Measurements from ENCODE around the gene ERCC2.

ERCC2 gene

DNA sequence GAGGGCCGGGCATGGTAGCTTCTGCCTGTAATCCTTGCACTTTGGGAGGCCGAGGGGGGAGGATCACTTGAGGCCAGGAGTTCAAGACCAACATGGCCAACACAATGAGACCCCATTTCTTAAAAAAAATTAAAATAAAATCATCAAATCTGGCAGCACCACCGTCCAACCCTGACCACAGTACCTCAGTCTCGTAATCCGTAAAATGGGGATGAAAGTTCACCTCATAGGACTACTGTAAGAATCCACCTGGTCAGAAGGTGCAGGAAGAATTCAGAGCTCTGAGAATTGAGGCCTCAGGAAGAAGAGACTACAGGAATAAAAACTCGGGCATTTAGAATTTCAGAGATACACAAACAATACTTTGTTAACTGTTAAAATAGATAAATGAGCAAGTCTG, 31.4 kb upstream of the ERCC2 start:
- DNase-seq (ENCODE audit: low read depth in 2 of 2), result no peak

DNA sequence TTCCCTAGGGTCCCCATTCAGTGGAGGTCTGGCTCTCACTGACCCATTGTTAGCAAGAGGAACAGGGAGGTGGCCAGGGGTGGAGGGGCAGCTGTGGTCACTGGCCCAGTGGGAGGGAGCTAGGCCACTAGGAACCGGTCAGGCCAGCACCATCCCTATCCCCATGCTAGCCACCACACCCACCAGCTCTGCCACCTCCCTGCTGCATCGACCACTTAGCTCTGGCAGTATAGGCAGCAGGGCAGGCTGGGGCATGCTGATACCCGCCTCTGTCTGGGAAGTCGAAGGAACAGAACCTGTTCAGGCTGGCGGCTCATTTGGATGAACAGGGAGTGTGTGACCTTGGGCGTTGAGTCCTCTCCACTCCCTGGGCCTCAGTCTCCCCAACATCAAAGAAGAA, 29.8 kb upstream of the ERCC2 start:
- DNase-seq (ENCODE audit: low read depth in 2 of 2), result no peak

GRCh38 chr19:45395821-45396617, 25.6 kb upstream of the ERCC2 start:
- no peak for DNase-seq (ENCODE audit: low read depth in 2 of 2)

- no peak for DNase-seq (ENCODE audit: low read depth in 2 of 2)
Measured at GRCh38 chr19:45391871-45392665, 21.7 kb upstream of the ERCC2 start.

DNA sequence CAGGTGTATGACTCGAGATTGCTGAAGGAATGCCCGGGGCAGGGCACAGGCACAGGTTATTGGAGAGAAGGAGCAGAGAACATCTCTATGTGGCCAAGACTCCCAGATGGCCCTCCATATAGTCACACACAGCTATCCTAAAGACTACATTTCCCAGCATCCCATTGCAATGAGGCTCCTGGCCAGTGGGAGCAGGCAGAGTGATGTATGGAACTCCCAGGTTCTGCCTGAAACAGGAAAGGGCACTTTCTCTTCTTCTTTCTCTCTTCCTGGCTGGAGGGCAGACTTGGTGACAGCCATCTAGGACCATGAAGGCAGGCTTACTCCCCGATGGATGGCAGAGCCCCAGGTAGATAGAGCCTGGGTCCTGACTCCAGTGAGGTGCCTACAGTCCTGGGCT, 21.0 kb upstream of the ERCC2 start:
- no peak for DNase-seq (ENCODE audit: low read depth in 2 of 2)

- no peak for DNase-seq (ENCODE audit: low read depth in 2 of 2)
Measured at GRCh38 chr19:45385392-45386221, 15.2 kb upstream of the ERCC2 start.

GRCh38 chr19:45382426-45382825, 12.1 kb upstream of the ERCC2 start:
- DNase-seq (ENCODE audit: low read depth in 2 of 2), result no peak

DNA sequence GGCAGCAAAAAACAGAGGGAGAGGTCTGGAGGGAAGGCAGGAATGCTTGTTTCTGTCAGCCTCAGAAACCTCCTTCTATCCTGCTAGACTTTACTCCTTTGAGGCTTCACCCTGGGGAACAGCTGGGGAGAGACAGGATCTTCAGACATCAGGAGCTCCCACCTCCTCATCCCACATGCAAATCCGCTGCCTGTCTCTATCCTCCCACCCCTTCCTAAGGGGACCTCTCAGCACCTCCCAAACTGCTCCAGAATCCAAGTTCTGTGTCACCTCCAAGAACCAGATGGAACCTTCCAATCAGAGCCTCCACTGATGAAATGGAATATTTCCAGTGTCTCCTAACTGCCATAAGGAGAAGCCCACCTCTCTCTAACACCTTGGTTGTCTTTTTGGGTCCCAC, 9.7 kb upstream of the ERCC2 start:
- DNase-seq (ENCODE audit: low read depth in 2 of 2), result no peak

GRCh38 chr19:45376045-45376724, 5.8 kb upstream of the ERCC2 start:
- DNase-seq (ENCODE audit: low read depth in 2 of 2), result no peak

GRCh38 chr19:45368737-45369340, 1.5 kb downstream of the ERCC2 start:
- DNase-seq (ENCODE audit: low read depth in 2 of 2), result no peak

DNA sequence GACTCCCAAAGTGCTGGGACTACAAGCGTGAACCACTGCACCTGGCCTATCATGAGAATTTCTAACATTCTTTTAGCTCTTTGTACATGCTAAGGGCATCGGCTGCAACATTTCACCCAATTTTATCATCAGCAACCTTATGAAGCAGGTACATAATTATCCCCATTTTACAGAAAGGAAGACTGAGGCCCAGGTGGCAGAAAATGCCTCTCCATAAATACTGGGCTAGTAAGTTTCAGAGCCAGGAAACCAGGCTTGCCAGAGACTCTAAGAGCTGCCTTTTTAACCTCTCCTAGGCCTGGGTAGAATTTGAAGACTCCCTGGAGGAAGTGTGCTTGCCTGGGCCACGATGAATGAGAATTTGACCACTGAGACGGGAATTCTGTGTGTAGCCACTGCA, 2.2 kb downstream of the ERCC2 start:
- DNase-seq (ENCODE audit: low read depth in 2 of 2), result no peak

DNA sequence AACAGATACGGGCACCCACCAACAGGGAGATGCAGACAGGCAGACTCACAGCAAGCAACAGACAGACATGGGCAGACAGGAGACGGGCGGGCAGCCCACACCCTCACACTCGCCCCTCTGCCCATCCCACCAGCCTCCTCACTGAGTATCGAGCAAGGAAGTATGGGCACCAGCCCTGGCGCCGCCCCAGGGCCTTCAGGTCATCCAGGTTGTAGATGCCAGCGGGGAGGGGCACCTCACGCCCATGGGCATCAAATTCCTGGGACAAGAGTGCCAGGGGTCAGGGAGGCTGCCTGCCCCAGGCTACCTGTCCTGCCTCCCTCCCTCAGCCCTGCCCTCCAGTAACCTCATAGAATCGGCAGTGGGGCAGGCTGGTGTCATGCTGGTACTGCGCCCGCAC, 5.7 kb downstream of the ERCC2 start:
- DNase-seq (ENCODE audit: low read depth in 2 of 2), result no peak

DNA sequence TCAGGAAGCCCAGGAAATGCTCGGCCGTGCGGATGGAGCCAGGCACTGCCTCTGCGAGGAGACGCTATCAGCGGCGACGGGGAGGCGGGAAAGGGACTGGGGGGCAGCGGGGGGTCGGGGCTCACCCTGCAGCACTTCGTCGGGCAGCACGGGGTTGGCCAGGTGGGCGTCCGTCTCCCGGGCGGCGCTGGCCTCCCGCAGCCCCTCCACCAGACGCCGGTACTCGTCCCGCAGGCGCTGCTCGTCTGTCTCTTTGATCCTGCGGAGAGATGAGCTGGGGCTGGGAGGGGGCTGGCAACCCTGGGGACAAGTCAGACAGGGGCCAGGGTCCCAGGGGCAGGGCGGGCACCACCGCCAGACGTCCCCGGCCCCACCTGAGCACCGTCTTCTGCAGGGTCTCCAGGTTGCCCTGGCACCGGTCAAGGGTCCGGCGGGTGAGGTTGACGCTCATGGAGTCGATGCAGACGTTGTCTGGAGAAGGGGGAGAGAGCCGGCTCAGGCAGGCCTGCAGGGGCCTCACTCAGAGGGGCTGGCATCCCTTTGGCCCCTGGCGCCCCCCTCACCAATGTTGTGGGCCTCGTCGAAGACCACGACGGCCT, 6.4 kb downstream of the ERCC2 start:
- no peak for DNase-seq (ENCODE audit: low read depth in 2 of 2)

GRCh38 chr19:45362291-45362690, 8.1 kb downstream of the ERCC2 start:
- no peak for DNase-seq (ENCODE audit: low read depth in 2 of 2)

GRCh38 chr19:45361608-45362007, 8.8 kb downstream of the ERCC2 start:
- DNase-seq (ENCODE audit: low read depth in 2 of 2), result no peak

GRCh38 chr19:45358213-45358792, 12.1 kb downstream of the ERCC2 start:
- DNase-seq (ENCODE audit: low read depth in 2 of 2), result no peak

DNA sequence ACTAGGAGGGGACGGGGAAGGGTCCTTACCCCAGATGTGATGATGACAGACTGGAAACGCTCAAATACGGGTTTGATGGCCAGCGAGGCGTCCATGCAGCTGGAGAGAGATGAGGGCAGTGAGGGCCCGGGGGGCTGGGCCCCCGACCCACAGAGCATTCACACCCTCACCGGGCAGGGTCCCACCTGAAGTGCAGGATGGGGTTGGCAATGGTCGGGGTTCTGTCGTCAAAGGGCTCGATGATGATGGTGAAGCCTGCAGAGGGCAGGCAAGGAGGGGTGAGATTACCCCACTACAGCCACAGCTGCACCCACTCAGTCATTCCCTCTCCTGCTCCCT, 13.0 kb downstream of the ERCC2 start:
- no peak for DNase-seq (ENCODE audit: low read depth in 2 of 2)

DNA sequence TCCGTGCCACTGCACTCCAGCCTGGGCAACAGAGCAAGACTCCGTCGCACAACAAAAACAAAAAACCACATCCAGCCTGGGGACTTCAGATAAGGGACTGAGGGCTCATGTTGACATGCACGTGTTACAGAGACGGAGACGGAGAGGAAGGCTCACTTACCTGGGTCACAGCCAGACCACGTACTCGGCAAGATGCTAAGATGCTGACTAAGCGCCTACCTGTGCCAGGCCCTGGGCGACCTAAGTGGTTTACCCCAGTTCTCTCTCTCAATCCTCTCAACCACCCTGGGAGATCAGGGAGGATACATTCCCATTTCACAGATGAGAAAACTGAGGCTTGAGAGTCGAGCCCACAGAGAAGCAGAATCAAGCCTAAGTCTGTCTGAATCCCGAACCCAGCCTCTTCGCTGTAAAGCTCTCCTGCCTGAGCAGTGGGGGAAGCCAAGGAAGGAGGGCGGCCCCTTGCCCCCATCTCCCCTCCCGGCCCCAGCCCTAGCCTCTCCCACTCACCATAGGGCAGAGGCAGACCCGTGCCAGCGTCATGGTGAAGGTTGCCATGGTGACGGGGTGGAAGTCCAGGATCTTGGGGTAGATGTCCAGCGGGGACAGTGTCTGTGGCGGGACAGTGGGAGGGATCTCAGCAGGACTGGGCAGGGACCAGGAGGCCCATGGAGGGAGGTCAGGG, 13.5 kb downstream of the ERCC2 start:
- no peak for DNase-seq (ENCODE audit: low read depth in 2 of 2)

- DNase-seq (ENCODE audit: low read depth in 2 of 2), result no peak
Measured at GRCh38 chr19:45355910-45356309, 14.5 kb downstream of the ERCC2 start.

DNA sequence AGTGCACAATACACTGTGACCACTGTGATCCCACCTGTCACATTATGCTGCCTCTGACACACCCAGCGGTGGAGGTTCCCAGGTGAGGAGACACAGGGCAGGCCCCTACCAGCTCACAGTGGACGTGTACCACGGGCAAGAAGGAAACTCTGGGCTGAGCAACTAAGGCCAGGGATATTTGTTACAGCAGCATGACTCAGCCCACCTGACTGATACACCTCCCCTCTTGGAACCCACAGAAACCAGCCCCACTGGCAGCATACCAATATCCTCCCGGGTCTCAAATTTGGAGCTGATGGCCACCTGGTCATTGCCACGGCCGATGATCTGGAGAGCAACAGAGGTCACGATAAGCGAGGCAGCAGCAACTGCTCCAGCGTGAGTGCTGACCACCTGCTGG, 15.0 kb downstream of the ERCC2 start:
- DNase-seq (ENCODE audit: low read depth in 2 of 2), result no peak
